ENCODE results near the gene DRGX.

DNA sequence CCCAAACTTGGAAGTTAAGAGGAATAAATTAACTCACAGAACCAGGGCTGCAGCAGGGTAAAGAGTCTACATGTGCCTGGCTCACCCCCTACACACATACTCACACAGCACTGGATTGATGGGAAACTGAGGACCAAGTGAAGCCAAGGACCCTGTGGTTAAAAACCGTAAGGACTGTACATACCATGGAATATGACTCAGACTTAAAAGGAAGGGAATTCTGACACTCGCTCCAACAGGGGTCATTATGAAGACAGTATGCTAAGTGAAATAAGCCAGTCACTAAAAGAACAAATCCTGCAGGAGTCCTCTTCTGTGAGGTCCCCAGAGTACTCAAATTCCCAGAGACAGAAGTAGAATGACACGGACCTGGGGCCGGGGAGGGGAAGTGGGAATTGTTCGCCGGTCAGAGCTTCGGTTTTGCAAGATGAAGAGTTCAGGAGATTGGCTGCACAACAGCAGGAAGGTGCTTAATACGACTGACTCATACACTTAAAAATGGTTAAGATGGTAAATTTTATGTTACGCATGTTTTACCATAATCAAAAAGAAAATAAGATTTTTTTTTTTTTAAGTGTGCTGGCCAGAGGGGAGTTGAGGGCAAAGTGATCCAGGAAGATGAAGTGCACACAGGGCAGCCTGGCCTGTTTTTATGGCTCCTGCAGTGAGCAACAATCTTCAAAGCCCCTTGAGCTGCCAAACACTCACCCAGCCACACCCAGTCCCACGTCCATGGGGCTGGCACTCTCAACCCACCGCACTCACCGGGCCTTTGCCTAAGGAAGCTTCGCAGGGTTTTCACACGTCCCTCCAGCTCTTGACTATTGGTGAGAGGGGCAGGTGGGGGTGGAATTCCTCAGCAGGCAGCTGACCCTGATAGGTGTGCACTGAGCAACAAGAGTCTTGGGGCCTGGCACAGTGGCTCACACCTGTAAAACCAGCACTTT lies 26.4 kb downstream of the DRGX start:
- TF ChIP-seq EZH2 (IDR thresholded peaks at IDR 0.05; ENCODE audit: insufficient read depth, poor library complexity, severe bottlenecking) (no peak), EZH2phosphoT487 (IDR thresholded peaks at IDR 0.05; ENCODE audit: insufficient read depth, low read depth) (no peak)

All from GM23248 (cell line).